ENCODE data around the gene THOC1. TPM values are rescaled to one million over a fixed set of nuclear protein-coding genes. Genes with fewer than 3 reads are reported as not detected.

Gene THOC1
- total and polyA plus RNA-seq, 2 of the 4 experiments (the other 2 are of a cell fraction): 13.3 to 15.8 TPM

DNA sequence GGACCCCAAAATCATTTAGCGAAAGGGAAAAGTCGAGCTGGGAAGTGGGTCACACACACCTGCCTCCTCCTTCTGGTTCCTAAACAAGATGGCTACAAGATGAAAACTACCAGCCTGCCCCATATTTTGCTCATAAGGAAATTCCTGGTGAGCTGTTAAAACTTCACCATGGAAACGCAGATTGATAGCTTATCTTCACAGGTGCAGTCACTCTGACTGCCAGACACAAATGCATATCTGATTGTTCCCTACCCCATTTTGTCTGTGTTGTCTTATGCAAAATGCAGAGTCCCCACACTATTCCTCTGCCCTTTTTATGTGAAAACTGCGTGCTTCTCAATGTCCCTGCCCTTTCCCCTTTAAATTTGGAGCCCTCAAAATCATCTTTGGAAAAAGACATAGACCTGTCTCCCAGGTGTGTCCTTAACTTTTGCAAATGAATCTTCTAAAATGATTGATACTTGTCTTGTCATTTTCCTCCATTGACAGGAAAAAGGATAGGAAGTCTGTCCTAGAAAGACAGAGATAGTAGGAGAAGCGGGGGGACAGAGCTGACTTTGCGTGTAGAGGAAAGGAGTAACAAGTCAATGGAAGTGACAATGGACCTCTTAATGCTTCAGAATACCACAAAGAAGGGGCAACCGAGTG is 38.9 kb upstream of the THOC1 start:
- H3K4ac ChIP-seq (ENCODE audit: low read depth, low read length): no peak overlapping the region
- no peaks in the 10 kb centered on the region for H4K20me1 ChIP-seq (ENCODE audit: insufficient read depth, low read length)
- no peak overlapping the region for H3K4me3 ChIP-seq (ENCODE audit: insufficient read depth, low read depth, low read length)
- H4K8ac ChIP-seq (ENCODE audit: low read depth in 2 of 2, low read length in 2 of 2): no peak overlapping the region
- H3K14ac ChIP-seq (replicated peaks; ENCODE audit: low read depth, low read length): no peak overlapping the region
- H4K5ac ChIP-seq (ENCODE audit: low read depth, low read length): no peak overlapping the region
- BruUV-seq (replicated peaks): no TSS peak
- H2AK5ac ChIP-seq (ENCODE audit: low read depth, low read length): no peak overlapping the region
- dilution Hi-C loops (cut with HindIII; ENCODE audit: low sequenced_read_pairs, unreplicated experiment) (no loop called here), in situ Hi-C loops (cut with MboI; ENCODE audit: low sequenced_read_pairs) (no loop called here), intact Hi-C loops (cut with micrococcal nuclease) (no loop called here)
- ChIA-PET CTCF (interaction anchor here (0.6 kb wide), 1 partner anchor 313 kb away, joined by 3 read pairs; no protein-coding TSS in a partner anchor), POLR2A (ENCODE audit: unreplicated experiment) (no interaction called here)
- no peak overlapping the region for H2BK5ac ChIP-seq (ENCODE audit: low read depth, low read length, poor library complexity, severe bottlenecking)
- no peak overlapping the region for H3K56ac ChIP-seq (ENCODE audit: extremely low read depth, insufficient read depth, low read length)
- no peak for DNase-seq
- ATAC-seq (ENCODE audit: low read depth): no peak
- no peak overlapping the region for H2BK120ac ChIP-seq (ENCODE audit: low read depth, low read length)
- H4K91ac ChIP-seq (ENCODE audit: insufficient read depth, low read depth, low read length): no peak overlapping the region
- no peak overlapping the region for H3K9ac ChIP-seq (ENCODE audit: low read depth, low read length)
- H3K18ac ChIP-seq (ENCODE audit: low read depth, low read length): no peak overlapping the region
- 80% methylated on average over 3 of the region's 7 CpGs; no CpG with 5 or more reads in 1 of the 2 experiments for WGBS, 2 experiments (ENCODE audit: extremely low coverage in 2 of 2, insufficient read length in 1 of 2)
- no peak overlapping the region for H3K27ac ChIP-seq (ENCODE audit: insufficient read depth, low read length)
- no peaks in the 10 kb centered on the region for H3K9me1 ChIP-seq (ENCODE audit: insufficient read depth, low read length)
- no peaks in the 10 kb centered on the region for H3K4me1 ChIP-seq (ENCODE audit: control insufficient read depth, insufficient read depth, low read length)
- H3K27me3 ChIP-seq (ENCODE audit: control insufficient read depth, insufficient read depth, low read length): peaks cover 65% of the 10 kb centered on the region
- TF ChIP-seq CHD1 (IDR thresholded peaks at IDR 0.05; ENCODE audit: low read depth, low read length): no peak
- no peak for TF ChIP-seq RCOR1 (IDR thresholded peaks at IDR 0.05; ENCODE audit: insufficient replicate concordance, low read length)
- TF ChIP-seq, protein P1, sequence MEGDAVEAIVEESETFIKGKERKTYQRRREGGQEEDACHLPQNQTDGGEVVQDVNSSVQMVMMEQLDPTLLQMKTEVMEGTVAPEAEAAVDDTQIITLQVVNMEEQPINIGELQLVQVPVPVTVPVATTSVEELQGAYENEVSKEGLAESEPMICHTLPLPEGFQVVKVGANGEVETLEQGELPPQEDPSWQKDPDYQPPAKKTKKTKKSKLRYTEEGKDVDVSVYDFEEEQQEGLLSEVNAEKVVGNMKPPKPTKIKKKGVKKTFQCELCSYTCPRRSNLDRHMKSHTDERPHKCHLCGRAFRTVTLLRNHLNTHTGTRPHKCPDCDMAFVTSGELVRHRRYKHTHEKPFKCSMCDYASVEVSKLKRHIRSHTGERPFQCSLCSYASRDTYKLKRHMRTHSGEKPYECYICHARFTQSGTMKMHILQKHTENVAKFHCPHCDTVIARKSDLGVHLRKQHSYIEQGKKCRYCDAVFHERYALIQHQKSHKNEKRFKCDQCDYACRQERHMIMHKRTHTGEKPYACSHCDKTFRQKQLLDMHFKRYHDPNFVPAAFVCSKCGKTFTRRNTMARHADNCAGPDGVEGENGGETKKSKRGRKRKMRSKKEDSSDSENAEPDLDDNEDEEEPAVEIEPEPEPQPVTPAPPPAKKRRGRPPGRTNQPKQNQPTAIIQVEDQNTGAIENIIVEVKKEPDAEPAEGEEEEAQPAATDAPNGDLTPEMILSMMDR (conservative IDR thresholded peaks at IDR 0.05; ENCODE audit: low read depth, low read length): no peak
- no peak for TF ChIP-seq RFX5 (IDR thresholded peaks at IDR 0.05; ENCODE audit: low read depth, low read length)
- TF ChIP-seq SMC3 (IDR thresholded peaks at IDR 0.05; ENCODE audit: low read depth, low read length): no peak
- no peak for TF ChIP-seq RAD21 (IDR thresholded peaks at IDR 0.05; ENCODE audit: low read length)
- no peak for TF ChIP-seq POLR2A (IDR thresholded peaks at IDR 0.05; ENCODE audit: low read depth, low read length)
- TF ChIP-seq MAFK (IDR thresholded peaks at IDR 0.05; ENCODE audit: low read depth, low read length): no peak
- TF ChIP-seq CEBPB (IDR thresholded peaks at IDR 0.05; ENCODE audit: low read depth, low read length): no peak
- TF ChIP-seq, protein P2, sequence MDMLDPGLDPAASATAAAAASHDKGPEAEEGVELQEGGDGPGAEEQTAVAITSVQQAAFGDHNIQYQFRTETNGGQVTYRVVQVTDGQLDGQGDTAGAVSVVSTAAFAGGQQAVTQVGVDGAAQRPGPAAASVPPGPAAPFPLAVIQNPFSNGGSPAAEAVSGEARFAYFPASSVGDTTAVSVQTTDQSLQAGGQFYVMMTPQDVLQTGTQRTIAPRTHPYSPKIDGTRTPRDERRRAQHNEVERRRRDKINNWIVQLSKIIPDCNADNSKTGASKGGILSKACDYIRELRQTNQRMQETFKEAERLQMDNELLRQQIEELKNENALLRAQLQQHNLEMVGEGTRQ (IDR thresholded peaks at IDR 0.05; ENCODE audit: low read depth, low read length): no peak
- TF ChIP-seq, protein P3, sequence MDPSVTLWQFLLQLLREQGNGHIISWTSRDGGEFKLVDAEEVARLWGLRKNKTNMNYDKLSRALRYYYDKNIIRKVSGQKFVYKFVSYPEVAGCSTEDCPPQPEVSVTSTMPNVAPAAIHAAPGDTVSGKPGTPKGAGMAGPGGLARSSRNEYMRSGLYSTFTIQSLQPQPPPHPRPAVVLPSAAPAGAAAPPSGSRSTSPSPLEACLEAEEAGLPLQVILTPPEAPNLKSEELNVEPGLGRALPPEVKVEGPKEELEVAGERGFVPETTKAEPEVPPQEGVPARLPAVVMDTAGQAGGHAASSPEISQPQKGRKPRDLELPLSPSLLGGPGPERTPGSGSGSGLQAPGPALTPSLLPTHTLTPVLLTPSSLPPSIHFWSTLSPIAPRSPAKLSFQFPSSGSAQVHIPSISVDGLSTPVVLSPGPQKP (IDR thresholded peaks at IDR 0.05; ENCODE audit: borderline replicate concordance, low read depth, low read length): no peak
- no peak for TF ChIP-seq MAZ (IDR thresholded peaks at IDR 0.05; ENCODE audit: borderline replicate concordance, low read depth, low read length)
- TF ChIP-seq FOS (IDR thresholded peaks at IDR 0.05; ENCODE audit: low read depth, low read length): no peak
- no peak for TF ChIP-seq BHLHE40 (IDR thresholded peaks at IDR 0.05; ENCODE audit: low read depth, low read length)
- no peak for TF ChIP-seq NFE2L2 (IDR thresholded peaks at IDR 0.05; ENCODE audit: low read depth, low read length)
- no peak overlapping the region for H2AK9ac ChIP-seq (replicated peaks; ENCODE audit: low read depth, low read length, poor library complexity)
- H3K23ac ChIP-seq (ENCODE audit: low read depth, low read length): no peak overlapping the region
- H3K36me3 ChIP-seq (ENCODE audit: control insufficient read depth, insufficient read depth, low read length): no peaks in the 10 kb centered on the region
- no peak overlapping the region for H2BK15ac ChIP-seq (ENCODE audit: low read depth, low read length)
- H3K9me3 ChIP-seq (ENCODE audit: control insufficient read depth, insufficient read depth, low read length): peaks cover 3% of the 10 kb centered on the region; the same call in 1 of the 2 replicates
- no peak overlapping the region for H3K4me2 ChIP-seq (ENCODE audit: low read depth, low read length)
- no peak overlapping the region for H2AFZ ChIP-seq (replicated peaks; ENCODE audit: low read length, poor library complexity)
- H3K79me1 ChIP-seq (ENCODE audit: low read depth in 1 of 2, low read length in 2 of 2): no peaks in the 10 kb centered on the region
- no peak overlapping the region for H2BK20ac ChIP-seq (ENCODE audit: low read depth, low read length)
